GOT3 (cell line): ENCODE measurements around the gene BBS9.
"Not testable (repeated sequence)": the region's sequence is repeated elsewhere in the genome, so short reads cannot be mapped to it uniquely, and the experiment has no call there.

Experiments
- DNase-seq: peaks from one replicate; lab custom pipeline; 2025; ENCODE audit warnings: mixed read lengths; lab: John Stamatoyannopoulos, UW

The BBS9 gene

DNA sequence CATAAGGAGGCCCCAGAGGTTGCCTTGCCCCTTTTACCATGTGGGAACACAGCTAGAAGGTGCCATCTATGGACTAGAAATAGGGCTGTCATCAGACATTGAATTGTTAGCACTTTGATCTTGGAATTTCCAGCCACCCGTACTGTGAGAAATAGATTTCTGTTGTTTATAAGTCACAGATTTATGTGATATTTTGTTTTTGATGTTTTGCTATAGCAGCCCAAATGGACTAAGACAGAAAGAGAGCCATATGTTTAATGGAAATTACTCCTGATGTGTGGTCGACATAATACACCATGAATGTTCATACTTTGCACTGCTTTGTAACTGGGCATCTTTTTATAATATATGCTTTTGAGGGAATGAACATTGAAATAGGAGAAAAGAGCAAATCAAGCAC is 302.2 kb downstream of the BBS9 start:
- no peak for DNase-seq

DNA sequence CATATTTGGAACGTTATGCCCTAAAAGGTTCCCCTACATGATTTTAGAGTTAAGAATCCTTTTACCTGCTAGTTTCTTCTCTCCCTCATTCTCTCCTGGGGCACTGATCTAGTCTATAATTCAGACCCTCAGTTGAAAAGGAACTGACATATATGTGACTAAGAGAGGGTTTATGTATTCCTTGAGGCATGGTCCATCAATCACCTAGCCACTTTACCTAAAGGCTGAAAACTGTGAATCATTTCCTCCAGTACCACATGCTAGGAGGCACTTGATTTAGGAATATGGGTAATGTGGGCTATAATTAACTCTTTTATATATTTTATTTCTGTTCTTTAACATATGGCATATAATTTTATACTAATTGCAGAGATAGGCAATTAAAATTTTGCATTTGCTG is 303.5 kb downstream of the BBS9 start:
- DNase-seq: no peak

DNA sequence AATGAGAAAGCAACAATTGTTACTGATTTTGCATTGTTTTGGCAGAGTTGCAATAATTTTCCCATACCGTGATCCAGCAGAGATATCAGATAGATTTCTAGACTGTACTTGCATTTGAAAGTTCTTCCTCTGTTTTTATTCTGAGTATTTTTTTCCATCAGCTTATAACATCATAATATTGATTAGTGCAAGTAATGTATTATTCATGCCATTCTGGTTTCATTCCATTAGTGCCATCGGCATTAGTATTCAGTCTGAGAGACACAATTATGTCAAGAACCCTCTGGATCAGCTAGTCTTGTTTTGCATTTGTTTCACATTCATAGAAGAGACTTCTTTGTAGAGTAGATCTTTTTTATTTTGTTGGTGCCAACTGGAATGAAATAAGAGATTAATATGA is 304.0 kb downstream of the BBS9 start:
- no peak for DNase-seq

DNA sequence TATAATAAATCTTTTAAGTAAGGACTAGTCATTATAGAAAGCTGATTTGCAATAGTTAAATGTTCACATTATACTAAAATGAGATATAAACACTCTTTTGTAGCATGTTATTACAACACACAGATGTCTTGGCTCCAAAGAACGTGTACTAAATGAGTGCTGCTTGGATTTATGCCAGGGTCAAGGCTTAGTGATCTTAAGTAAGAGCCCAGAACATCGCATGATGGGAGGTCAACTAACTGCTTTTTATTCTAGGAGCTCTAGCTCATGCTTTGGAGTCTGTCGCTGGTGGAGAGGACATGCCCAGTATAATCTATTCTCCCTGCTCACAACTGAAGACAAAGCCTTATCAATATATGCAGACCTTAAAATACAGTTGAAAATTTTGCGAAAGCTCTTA is 315.1 kb downstream of the BBS9 start:
- DNase-seq: no peak

DNA sequence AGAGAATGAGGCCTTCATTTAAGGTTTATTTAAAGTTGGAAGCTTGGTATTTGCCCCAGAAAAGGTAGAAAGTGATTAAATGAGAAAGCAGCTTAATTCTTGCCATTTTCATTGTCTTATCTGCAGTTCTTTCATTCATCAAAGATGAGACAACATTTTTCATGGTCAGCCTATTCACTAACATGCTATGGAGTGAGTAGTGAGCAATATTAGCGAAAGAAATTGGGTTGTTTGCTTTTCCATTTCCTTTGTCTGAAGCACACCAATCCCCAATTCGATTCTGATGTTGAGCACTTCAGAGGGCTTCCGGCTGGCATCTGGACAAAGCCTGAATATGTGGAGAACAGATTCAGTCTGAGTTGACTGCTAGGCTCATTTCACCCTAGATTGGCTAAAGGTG is 317.2 kb downstream of the BBS9 start:
- no peak for DNase-seq

DNA sequence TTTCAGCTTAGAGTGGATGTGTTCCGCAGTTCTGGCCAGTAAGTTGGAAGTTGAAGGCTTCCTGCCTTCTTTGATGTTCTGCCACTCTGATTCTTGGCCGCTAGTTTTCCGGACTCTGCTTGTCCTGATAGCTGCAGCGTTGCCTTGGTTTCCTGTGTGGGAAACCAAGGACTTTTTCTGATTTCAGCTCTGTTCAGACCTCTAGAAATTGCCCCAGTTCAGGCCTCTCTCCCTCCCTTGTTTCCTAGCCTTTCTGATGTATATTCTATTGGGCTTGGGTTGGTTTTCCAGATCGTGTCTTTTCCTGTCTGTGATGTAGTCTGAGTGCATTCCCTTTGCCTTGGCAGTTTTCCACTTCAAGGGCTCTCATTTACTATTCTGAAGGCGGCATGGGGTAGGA is 318.7 kb downstream of the BBS9 start:
- DNase-seq: no peak

DNA sequence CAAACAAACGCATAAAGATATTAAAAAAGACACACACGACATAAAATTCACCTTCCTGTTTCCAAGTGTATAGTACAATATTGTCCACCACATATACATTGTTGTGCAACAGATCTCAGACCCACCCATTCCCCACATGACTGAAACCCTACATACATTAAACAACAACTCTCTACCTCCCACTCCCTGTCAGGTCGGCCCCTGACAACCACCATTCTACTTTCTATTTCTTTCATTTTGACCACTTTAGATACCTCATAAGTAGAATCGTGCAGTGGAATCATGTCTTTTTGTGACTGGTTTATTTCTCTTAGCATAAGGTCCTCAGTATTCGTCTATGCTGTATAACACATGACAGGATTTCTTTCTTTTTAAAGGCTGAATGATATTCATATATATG is 320.5 kb downstream of the BBS9 start:
- DNase-seq: no peak

DNA sequence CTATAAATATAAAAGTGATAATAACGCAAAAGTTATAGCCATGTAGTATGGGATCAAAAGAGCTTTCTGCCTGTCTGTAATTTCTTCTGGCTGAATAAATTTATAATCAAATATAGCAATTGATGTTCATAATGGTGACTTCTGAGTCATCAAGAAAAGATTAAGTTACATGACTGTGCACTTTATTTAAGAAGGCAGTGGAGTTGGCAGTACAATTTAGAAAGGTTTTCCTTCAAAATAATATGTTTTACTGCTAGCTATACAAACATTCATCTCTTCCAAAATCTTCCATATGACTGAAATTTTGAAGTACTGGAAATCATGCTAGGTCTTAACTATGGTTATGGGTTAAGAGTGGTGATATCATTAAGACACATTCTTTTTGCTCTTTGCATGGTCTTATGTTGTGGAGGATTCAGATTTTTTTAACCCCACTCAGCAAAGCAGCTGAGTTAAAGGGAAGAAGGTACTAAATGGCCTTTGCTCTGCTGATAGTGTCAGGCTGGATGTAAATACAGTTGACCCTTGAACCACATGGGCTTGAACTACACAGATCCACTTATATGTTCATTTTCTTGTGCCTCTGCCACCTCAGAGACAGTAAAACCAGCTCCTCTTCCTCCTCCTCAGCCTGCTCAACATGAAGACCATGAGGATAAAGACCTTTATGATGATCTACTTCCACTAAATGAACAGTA is 323.6 kb downstream of the BBS9 start:
- no peak for DNase-seq

DNA sequence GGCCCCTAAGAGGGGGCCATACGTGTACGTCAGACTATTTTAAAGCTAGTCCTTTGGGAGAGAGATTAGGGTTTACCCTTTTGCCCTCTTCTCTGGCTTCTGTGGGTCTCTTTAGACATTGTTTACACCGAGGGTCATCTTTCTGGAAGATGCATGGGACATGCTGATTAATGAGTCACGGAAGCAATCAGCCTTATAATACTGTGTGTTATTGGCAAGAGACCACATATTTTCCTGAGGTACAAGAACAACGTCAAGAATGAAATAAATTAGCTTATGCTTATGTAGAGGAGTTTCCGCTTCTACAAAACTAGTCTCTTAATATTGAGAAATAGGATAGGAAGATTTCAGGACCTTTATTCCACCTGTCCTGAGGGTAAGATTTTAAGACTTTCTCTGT is 327.7 kb downstream of the BBS9 start:
- DNase-seq: no peak

DNA sequence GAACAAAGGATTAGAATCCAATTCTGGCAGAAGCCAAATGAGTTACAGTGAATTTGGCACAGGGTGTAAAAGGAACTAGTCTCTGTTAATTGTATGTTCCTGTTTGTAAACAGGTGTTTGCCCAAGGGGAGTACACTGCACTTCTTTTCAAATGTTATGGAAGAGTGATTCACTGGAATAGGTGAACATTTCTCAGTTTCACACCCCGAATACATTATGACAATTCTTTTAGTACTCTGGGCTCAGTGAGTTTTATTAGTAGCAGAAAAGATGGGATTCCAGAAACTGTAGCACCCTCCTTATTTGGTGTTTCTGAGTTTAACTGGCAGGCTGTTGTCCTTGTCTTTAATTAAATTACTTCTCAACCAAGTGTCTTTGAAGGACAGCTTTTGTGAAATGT is 329.2 kb downstream of the BBS9 start:
- no peak for DNase-seq

DNA sequence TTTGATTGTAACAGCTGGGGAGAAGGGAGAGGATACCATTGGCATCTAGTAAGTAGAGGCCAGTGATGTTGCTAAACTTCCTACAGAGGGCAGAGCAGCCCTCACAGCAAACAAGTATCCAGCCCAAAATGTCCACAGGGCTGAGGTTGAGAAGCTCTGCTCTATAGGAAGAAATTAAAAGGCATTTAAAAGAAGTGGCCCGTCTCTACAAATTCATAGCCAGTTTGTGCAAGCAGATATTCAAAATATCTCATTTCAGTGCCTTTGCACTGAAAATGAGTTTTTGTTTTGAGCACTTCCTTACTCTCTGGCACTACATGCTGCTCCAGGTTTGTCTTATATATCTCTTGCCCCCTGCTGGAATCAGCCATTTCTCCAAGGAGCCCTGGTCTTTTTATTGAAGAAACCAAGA is 330.0 kb downstream of the BBS9 start:
- no peak for DNase-seq

DNA sequence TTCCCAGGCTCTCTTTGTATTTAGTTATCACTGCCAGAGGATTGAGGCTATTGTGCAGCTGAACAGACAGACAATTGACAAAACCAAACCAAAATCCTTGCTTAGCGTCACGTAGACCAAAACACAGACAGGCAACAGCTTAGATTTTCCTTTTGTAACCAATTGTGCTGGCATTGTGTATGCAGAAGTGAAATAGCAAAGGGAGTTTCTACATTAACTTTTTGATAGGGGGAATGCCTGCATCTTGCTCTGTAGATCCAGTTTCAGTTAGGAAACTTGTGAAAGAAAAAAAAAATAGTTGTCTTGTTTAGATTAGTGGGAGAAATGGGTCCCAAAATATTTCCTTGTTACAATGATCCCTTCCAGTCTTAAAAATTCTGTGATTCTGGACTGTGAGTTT is 333.8 kb downstream of the BBS9 start:
- DNase-seq: no peak

DNA sequence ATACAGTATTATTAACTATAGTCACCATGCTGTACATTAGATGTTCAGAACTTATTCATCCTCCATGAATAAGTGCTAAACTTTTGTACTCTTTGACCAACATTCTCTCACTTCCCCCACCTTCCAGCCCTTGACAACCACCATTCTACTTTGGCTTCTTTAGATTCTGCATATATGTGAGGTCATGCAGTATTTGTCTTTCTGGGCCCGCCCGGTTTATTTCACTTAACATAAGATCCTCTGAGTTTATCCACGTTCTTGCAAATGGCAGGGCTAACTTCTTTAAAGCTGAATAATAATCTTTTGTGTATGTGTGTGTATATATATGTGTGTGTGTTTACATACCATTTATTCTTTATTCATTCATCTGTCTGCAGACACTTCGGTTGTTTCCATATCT is 336.8 kb downstream of the BBS9 start:
- no peak for DNase-seq

DNA sequence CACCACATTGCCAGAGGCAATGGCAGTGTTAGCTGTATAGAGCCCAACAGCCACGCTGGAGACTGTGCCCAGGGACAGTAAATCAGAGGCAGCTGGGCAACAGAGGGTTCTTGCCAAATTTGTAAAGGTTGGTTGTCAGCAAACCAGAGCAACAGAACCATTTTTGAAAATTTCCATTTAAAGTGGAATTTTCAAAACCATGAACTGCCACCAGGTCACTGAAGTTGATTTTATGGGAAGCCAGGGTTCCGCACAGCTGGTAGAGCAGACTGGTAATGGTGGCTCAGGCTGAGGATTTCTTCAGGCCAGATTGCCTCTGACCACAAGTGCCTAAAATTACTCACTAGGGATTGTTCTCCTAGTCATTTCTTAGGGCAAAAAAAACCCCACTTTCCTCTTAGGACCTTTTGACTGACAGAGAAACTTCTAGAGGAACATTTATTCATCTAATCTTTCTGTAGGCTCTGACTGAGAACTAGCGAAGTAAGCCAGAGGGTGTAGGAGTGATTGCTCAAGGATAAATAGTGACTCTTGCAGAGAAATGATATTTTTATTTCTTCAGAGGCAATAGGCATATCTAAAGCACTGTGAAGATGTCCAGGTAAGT is 342.4 kb downstream of the BBS9 start:
- DNase-seq: no peak

DNA sequence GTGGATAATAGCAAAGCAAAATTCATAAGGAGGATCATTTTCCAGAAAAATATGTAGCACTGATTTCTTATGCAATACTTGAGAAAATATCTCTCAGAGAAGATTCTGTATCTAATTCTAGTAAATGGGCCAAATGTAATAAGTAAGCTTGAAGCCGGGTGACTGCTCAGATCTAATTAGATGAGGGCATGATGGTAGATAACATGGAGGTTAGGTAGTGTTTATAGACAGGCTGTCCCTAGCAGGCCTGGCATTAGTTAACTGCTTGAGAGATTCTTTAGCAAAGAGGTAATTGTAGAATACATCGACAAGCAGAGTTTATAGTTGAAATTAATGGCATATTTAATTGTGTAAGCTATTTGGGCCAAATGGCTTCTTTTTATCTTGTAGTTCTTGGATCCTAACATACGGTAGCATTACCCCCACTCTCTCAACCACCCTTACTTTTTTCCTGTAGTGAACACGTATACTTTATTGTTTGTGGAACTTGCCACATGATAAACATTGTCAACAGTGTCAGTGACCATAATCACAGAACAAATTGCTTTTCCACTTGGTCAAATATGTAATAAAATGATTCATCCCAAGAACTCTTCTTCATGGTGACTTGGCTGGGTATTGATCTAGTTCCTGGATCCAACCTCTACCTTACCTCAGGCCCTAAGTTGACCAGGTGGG is 343.1 kb downstream of the BBS9 start:
- no peak for DNase-seq

DNA sequence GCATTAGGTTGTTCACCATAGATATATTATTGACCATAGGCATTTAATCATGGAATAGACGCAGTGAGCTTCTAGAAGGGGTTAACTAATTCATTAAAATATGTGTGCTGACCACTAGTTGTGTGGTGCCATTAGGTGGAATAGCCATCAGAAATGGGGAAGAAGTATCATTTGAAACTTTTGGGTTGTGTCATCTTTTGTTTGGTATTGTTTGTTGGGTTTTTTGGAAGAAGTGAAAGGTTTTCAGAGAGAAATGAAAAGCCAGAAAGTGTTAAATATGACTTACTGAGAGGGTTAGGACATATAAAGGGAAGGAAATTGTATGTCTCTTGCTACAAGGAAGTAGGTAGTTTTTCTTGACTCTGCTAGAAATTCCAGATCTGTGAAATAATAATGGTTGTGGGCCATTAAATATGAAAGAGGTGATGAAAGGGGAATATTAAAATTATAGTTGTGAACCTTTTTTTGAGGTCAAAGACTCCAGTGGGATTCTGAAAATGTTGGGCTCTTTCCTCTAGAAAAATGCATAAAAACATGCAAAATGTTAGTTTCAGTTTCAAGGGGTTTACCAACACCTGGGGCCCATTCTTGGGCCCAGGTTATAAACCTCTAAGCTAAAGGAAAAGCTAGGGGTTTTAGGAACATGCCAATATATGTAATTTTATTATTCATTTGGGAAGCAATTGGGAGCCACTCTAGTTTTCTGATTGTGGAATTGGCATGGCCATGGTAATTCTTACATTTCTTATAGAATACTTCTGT is 348.5 kb downstream of the BBS9 start:
- DNase-seq: no peak

DNA sequence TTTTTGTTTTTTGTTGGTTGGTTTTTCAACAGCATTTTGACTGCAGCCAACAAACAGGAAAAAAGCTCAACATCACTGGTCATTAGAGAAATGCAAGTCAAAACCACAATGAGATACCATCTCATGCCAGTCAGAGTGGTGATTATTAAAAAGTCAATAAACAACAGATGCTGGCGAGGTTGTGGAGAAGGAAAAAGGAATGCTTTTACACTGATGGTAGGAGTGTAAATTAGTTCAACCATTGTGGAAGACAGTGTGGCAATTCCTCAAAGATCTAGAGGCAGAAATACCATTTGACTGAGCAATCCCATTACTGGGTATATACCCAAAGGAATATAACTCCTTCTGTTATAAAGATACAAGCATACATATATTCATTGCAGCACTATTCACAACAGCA is 355.1 kb downstream of the BBS9 start:
- not testable (repeated sequence) for DNase-seq

DNA sequence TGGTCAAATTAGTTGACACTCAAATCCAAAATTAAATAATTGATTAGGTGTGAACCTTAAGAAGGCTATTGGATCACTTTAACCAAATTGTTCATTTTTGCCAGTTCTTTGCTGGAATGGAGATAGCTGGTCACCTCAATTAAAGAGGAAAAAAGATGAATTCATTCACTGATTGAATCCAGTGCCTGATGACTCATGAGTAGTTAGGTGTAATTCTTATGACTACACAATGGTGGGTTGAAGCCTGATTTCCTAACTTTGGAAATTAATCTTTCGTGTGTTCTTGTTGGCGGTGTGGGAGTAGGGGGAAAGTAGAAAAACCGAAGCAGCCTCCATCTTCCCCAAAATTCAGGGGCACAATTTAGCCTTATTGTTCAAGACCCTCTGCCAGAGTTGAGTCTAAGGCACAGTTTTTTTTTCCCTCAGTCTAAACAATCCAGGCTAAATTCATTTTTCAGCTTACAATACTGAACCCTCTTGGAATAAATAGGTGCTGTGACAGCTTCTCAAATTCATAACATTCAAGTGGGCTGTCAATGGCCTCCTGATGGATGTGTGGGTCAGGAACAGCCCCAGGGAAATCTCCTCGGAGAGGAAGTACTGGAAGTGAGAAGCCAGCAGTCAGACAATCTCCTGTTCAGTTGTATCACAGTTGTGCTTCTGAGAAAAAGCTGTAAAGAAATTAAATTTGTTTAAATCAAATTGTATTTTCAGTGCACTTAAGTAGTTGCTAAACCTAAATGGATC is 356.6 kb downstream of the BBS9 start:
- no peak for DNase-seq

DNA sequence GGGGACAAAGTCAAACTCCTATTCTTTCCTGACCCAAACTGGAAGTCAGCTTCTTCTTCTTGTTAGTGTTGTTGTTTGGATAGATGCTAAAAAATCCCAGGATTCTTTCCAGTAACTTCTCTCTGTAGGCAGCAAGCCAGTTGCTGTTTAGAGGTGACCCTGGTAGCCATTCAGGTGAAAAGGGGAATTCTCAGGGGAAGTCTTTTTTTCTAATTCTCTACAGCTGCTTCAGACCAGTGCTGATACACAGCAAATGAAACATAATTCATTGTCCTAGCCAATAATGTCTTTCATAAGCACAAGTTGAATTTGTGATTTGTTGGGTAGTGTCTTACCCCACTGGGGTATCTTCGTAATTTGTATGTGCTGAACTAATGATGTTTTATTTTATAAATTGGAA is 357.3 kb downstream of the BBS9 start:
- DNase-seq: no peak

DNA sequence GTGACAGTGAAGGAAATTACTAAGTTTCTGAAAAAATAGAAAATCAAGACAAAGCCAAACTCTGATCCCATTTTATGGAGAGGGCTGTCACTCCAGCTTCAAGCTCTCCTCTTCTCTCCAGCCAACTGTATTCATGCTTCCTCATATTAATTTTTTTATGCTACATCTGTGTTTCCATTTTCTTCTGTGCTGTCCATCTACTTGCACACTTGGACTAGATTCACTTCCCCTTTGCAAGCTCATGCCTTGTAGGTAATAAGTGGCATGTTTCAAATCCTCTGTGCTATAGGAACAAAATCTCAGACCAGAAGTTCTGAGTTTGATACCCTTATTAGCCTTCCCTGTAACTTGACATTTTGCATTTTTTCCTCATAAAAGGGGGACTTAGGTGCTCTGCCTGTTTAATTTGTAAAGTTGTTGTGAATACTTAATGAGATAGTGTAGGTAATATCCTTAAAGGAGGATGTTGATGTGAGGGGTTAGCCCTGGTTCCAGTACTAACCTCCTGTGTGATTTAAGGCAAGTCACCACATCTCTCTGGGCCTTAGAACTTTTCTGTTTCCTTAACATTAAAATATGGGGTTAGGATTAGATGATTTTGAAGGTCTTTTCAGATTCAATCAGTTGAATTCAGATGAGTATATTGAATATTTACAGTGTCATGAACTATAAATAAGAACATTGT is 358.8 kb downstream of the BBS9 start:
- no peak for DNase-seq

DNA sequence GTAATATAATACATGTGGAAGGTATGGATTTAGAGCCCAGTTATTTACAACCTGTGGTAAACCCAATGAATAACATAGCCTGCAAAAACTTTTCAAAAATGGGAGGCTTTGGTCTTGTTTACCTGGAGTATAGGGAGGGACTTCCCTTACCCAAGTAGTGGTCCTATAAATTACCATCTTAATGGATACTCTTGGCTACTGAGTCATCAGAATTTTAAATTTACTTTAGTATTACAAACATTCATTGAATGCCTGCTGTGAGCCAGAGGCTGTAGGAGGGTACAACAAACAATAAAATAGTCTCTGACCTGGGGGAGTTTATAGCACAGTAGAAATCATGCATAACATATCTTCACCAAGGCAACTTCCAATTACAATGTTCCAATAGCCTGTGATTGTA is 365.1 kb downstream of the BBS9 start:
- DNase-seq: no peak

DNA sequence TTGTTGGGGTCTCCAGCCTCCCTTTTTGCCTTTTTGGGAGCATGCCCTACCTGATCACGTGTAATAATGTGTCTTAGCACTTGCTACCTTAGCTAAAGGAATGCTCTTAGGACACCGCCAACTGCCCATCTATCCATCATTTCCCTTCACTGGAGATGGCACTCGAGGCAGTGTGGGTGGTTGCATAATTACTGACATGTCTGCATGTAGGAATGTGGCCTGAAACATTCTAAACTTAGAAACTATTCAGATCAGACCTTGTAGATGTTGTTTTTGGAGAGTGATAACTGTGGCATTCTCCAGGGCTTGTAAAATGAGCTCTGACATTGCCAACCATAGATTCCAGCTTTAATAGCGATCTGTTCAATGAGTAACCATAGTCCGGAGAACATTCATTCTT is 365.8 kb downstream of the BBS9 start:
- DNase-seq: no peak
